PFSK-1 (cell line): ENCODE measurements around the gene ANKS1A.

Experiments used
- FOXP2 ChIP-seq: optimal IDR thresholded peaks from 2 replicates; pipeline ENCODE3; 2011; ENCODE audit warnings: borderline replicate concordance, control low read depth, inconsistent platforms; ENCODE audit not compliant: insufficient read depth; ENCODE audit errors: extremely low read length, extremely low read depth
- POLR2AphosphoS5 ChIP-seq: IDR thresholded peaks from 2 replicates; pipeline ENCODE4 v1.6.1; 2012; ENCODE audit warnings: low read depth, mild to moderate bottlenecking, control low read depth, low read length, moderate library complexity
- REST ChIP-seq, 2 experiments: IDR thresholded peaks; 2 replicates each; pipeline versions ENCODE4 v1.6.1 to v1.8.0; 2011 to 2012; ENCODE audit warnings: low read depth in 2 of 2, low read length in 2 of 2, control low read depth in 1 of 2, inconsistent platforms in 1 of 2, mild to moderate bottlenecking in 1 of 2, moderate library complexity in 1 of 2; ENCODE audit not compliant: insufficient read depth in 1 of 2
- SIN3A ChIP-seq: IDR thresholded peaks from 2 replicates; pipeline ENCODE4 v1.6.1; 2012; ENCODE audit warnings: mild to moderate bottlenecking, low read length, moderate library complexity, borderline replicate concordance; ENCODE audit not compliant: insufficient read depth
- TAF1 ChIP-seq: IDR thresholded peaks from 2 replicates; pipeline ENCODE4 v1.6.1; 2012; ENCODE audit warnings: low read length, control low read depth, borderline replicate concordance; ENCODE audit not compliant: insufficient read depth

ANKS1A gene

GRCh38 chr6:34950849-34951248, 61.8 kb downstream of the ANKS1A start:
- no peak for TF ChIP-seq POLR2AphosphoS5
- no peak for TF ChIP-seq TAF1
- no peak for TF ChIP-seq SIN3A
- TF ChIP-seq REST (IDR thresholded peaks at IDR 0.05; ENCODE audit: insufficient read depth in 1 of 2, low read depth in 2 of 2, low read length in 2 of 2) = no peak
- no peak for TF ChIP-seq FOXP2

GRCh38 chr6:34951731-34952130, 62.7 kb downstream of the ANKS1A start:
- TF ChIP-seq FOXP2 (no peak), TAF1 (no peak), SIN3A (no peak), REST (IDR thresholded peaks at IDR 0.05; ENCODE audit: insufficient read depth in 1 of 2, low read depth in 2 of 2, low read length in 2 of 2) (no peak), POLR2AphosphoS5 (no peak)

GRCh38 chr6:34953061-34954025, 64.3 kb downstream of the ANKS1A start:
- TF ChIP-seq SIN3A = no peak

- TF ChIP-seq REST (IDR thresholded peaks at IDR 0.05; ENCODE audit: insufficient read depth in 1 of 2, low read depth in 2 of 2, low read length in 2 of 2) (no peak), TAF1 (no peak), FOXP2 (no peak), SIN3A (no peak), POLR2AphosphoS5 (no peak)
Measured at GRCh38 chr6:34955442-34955841, 66.4 kb downstream of the ANKS1A start.

GRCh38 chr6:34957231-34957783, 68.3 kb downstream of the ANKS1A start:
- no peak for TF ChIP-seq TAF1
- no peak for TF ChIP-seq POLR2AphosphoS5
- TF ChIP-seq FOXP2 = no peak
- no peak for TF ChIP-seq REST (IDR thresholded peaks at IDR 0.05; ENCODE audit: insufficient read depth in 1 of 2, low read depth in 2 of 2, low read length in 2 of 2)
- no peak for TF ChIP-seq SIN3A
